Activated CD8-positive, alpha-beta memory T cell treated with anti-CD3 and anti-CD28 coated beads, Interleukin-2, amount 50 U/mL, for 48 hours (primary cell): ENCODE data around the gene EYS.
"Not testable (repeated sequence)": the region's sequence is repeated elsewhere in the genome, so short reads cannot be mapped to it uniquely, and the experiment has no call there.

ENCODE experiments used
- DNase-seq: peaks from one replicate; pipeline ENCODE4 v3.0.0-alpha.2; 2020

EYS gene

DNA sequence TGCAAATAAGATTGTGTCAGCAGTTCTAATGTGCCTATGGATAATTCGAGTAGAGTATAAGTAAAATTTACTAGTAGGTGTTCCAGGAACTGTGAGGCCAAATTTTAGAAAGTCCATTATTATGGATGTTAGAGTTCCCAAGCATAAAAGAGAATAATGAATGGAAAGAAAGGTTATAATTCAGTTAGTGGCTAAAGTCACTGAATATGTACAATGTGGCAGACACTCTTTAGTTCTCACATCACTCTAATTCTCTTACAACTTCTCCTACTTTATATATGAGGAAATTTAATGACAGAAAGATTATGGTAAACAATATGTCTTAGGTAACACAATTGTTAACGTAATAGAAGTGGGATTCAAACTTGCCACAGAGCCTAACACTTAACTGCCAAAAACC lies 75.3 kb downstream of the EYS start:
- DNase-seq, result no peak

DNA sequence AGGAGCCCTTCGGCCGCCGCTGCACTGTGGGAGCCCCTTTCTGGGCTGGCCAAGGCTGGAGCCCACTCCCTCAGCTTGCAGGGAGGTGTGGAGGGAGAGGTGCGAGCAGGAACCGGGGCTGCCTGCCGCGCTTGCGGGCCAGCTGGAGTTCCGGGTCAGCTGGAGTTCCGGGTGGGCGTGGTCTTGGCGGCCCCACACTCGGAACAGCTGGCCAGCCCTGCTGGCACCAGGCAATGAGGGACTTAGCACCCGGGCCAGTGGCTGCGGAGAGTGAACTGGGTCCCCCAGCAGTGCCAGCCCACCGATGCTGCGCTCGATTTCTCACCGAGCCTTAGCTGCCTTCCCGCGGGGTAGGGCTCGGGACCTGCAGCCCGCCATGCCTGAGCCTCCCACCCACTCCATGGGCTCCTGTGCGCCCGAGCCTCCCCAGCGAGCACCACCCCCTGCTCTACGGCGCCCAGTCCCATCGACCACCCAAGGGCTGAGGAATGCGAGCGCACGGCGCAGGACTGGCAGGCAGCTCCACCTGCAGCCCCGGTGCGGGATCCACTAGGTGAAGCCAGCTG lies 79.5 kb downstream of the EYS start:
- not testable (repeated sequence) for DNase-seq

DNA sequence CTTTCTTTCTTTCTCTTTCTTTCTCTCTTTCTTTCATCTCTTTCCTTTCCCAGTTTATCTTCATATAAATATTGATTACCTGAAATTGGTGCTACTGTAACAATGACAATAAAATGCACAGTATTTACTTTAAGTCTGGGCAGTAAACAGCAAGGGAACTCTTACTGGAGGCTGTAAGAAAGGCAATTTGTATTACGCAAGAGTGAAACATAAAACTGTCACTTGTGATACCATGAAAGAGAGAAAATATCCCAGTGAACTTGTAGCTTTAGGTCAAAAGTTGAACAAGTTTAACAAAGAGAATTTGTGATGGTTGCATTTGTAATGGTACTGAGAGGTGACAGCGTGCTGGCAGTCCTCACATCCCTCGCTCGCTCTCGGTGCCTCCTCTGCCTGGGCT lies 80.0 kb downstream of the EYS start:
- no peak for DNase-seq

DNA sequence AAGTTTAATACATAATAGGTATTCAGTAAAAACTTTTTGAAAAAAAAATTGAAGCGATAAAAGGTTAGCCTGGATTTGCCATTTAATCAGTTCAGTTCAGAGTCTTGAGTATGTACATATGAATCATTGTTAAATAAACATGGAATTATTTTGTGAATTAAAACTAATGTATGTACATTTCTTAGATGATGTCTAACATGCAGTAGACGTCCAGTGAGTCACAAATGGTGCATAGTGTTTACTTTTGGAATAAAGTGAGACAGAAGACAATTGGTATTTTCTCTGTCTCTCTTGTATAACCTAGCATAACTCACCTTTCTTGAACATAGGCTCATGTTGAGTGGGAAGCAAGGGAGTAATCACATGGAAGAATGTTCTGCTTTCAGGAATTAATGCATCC lies 83.5 kb downstream of the EYS start:
- DNase-seq, result no peak

DNA sequence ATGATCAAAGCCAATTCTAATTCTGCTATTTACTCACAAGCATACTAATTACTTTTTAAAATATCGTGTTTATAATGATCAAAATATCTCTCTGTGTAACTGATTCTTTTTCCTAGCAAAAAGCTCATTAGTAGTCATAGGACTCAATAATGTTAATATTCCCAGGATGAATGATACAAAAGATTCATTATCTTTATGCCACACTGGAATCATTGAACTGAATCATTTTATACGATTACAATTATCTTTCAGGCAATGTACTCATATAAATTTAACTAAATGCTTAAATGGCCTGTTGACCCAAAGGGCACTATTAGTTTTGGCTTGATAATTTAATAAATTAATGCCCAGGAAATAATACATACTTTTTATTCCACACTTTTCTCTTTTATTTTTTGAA lies 96.3 kb downstream of the EYS start:
- no peak for DNase-seq

DNA sequence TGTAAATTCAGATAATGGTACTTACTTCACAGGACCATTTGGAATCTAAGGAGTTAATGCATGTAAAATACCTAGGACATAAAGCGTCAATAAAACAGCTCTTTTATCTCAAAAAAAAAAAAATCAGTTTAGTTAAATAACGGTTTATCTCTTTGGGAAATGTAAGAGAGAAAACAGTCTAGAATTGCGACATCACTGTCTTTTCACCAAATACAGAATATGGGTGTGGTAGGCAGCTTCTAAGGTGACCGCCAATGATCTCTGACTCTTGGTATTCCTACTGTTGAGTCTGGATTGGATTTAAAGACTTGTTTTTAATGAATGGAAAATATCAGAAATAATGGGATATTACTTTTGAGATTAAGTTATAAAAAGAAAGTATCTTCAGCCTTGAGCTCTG lies 111.5 kb downstream of the EYS start:
- no peak for DNase-seq

DNA sequence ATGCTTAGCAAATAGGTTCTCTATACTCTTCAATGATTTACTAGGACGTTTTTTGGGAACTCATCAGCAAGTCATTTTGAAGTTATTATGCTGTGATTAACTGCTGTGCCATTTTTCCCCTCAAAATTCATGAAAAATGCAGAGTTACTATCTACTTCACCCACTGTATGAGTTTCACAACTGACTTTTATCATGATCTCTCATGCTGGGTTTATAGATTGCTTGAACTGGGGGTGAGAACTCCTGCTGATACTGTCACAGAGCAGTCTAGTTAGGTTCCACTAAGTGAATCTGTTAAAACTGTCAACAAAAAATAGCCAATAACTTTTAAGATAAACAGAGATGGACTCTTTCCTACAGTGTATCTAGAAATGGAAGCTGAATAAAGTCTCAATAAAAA lies 136.7 kb downstream of the EYS start:
- DNase-seq, result no peak

DNA sequence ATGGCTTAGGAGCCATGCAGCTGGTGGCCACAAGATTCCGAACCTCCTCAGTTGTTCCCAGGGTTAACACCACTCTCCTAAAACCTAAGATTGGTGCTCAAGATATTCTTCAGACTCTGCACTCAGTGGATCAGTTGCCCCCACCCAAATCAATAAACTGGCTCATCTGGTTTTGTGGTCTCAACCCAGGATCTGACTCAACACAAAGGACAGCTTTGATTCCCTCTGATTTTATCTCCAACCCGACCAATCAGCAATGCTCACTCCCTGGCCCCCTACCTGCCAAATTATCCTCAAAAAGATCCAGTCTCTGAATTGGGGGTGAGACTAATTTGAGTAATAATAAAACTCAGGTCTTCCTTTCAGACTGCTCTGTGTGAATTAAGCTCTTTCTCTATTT lies 137.5 kb downstream of the EYS start:
- no peak for DNase-seq

DNA sequence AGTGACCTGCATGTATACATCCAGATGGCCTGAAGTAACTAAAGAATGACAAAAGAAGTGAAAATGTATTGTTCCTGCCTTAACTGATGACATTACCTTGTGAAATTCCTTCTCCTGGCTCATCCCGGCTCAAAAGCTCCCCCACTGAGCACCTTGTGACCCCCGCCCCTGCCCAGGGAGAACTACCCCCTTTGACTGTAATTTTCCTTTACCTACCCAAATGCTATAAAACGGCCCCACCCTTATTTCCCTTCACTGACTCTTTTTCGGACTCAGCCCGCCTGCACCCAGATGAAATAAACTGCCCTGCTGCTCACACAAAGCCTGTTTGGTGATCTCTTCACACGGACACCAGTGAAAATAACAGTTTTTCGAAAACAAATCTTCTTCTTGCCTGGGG lies 138.0 kb downstream of the EYS start:
- not testable (repeated sequence) for DNase-seq

DNA sequence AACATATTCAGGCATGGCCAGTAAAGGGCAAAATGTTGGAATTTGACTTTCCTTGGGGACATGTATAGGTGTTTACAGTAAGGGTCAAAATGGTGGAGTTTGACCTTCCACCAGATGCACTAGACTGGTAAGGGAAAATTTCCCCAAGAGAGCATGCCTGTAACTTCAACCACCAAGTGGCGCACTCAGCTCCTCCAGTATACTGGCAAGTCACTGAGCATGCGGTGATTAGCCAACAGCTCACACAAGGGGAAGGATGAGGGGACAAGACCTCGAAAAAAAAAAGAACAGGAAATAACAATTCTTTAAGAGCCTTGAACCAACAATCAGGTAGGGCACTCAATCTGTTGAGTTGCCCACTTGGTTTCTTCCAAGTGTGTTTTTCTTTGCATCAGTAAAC lies 140.9 kb downstream of the EYS start:
- DNase-seq, result no peak

DNA sequence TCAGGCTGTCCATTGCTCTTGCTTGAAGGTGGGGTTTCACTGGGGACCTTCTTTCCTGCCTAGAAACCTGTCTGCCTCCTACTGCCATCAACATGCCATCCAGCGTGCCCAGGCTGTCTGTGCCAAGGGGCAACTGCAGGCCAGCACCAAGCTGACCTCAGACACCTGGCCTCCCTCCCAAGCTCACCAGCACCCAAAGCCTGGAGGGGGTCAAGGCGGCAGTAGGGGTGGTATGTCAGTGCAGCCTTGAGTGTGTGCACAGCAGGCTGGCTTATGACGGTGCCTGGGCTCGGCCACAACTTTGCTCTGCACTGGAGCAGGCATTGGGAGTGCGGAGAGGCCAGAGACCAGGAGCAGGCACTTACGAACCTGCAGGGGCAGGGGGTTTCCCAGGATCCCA lies 149.0 kb downstream of the EYS start:
- no peak for DNase-seq

DNA sequence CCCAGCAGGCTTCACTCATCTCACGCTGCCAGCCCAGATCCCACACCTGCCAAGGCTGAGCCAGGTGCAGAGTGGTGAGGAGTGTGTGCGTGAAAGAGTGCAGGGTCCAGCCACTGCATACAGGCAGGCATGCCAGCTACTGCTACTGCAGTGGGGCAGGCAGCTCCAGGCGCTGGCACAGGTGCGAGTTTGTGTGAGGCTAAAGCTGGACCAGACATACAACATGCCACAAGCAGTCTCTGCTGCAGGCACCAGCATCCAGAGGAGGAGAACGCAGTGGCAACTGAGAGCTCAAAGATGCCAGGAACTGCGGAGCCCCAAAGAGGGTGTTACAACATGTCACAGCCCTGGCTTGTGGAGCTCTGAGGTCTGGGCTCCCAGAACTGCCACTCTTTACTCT lies 149.8 kb downstream of the EYS start:
- DNase-seq, result no peak

DNA sequence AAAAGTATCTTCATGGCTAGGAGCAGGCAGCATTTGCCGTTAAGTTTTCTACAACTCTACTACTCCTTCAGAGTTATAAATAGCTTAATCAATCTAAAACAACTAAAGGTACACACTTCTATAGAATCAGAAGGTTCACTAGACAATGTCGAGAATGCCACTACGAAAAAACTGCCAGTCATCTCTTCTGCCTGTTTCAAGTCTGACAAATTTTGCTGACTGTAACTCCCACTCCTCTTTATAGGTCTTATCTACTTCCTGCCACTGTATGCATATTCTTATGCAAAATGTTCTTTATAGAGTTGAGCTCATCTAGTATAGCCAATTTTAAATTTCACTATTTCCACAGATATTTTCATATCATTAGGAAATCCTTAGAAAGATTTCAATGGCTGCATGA lies 160.1 kb downstream of the EYS start:
- no peak for DNase-seq

DNA sequence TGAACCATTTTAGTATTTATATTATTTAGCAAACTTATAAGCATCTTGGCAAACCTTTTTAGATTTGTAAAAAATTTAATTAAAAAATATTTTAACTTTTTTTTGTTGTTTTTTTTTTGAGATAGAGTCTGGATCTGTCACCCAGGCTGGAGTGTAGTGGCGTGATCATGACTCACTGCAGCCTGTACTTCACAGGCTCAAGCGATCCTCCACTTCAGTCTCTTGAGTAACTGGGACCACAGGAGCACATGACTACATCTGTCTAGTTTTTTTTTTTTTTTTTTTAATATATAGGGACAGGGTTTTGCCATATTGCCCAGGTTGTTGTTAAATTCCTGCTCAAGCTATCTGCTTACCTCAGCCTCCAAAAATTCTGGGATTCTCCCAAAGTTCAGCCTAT lies 161.1 kb downstream of the EYS start:
- no peak for DNase-seq

DNA sequence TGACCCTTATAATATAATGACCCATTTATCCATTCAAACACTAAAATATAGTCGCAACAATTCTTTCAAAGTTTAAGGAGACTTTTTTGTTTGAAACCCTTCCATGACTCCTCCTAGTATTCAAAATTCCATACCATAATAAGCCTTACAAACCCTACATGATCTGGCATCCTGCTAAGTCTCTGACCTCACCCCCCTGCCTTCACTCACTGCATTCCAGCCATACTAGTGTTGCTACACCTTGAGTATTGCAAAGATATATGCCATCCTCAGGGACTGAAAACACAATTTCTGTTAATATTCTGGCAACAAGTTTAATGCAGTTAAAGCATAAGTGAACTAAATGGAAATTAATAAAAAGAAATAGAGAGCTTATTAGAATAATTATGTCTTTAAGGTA lies 168.4 kb downstream of the EYS start:
- DNase-seq, result no peak

DNA sequence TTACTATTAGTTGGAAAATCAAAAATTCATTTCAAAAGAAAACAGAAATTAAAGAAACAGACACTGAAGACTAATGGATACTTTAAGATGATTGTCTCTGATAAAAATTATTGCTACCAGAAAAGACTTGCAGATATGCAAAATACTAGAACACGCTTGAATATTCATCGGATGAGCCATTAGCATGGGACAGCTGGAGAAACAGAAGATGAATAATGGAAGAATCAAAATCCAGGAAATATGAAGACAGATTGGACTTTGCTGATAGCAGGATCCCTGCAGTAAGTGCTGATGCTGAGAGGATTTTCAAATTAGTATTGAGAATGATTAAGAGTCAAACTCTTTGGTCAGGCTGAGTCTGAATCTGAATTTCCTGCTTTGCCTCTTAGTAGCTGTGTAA lies 169.4 kb downstream of the EYS start:
- DNase-seq, result no peak

DNA sequence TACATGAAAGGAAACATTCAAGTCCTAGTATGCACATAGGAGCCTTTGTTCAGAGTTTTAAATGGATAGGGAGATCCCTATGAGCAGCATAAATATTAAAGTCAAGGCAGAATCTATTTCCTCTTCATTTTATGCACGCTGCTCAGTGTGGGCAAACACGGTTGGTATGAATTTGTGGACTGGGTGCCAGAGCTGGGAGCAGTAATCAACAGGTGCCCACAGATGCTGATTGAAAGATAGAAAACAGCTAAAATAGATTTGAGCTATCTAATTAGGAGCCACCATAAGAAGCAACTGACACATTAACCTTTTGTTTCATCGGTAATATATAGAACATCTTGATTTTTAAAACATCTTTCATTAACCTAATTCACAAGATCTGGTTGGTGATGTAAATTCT lies 175.5 kb downstream of the EYS start:
- no peak for DNase-seq

DNA sequence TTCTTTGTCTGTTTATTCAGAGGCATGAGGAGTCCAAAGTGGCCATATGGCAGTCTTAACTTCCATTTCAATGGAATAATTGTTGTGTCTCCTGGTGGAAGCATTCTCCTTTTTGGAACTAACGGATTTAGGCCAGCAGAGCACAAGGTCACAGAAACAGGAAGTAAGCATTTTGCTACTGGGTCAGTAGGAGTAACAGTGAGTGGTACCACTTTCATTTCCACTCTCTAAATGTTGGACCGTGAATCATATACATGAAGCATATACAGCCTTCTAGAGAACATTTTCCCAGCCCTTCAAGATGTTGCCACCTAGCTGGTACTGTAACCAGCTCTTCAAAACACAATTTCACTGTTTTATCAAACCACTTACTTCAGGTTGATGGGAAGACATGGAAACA lies 182.8 kb downstream of the EYS start:
- DNase-seq, result no peak

DNA sequence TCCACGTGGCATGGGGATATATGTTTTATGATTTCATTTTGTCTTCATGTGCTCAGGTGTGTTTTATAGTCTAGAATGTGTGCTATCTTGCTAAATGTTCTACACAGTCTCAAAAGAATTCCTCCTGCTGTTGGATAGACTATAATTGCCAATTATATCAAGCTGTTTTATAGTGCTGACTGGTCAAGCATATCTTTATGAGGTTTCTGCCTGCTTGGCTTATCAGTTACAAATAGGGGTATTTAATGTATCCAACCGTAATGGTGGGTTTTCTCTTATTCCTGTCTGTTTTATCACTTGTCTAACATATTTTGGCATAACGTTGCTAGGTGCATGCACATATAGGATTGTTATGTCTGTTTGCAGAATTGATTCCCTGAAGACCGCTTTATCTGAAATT lies 201.3 kb downstream of the EYS start:
- DNase-seq, result no peak

DNA sequence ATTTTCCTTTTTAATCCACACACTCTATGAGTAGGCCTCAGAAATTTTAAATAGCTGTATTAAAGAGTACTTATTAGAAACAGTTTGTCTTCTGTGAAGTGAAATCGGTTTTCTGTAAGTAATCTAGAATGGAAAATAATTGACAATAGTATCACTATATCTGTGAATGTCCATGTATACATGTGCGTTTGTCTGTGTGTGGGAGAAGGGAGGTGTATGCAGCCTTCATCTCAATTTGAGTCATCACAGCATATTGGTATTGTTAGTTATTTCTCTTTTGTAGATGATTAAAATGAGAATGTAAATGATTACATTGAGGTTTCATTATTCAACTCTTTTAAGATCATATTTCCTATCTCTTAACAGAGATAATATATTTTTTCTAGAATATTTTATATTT lies 206.0 kb downstream of the EYS start:
- DNase-seq, result no peak

DNA sequence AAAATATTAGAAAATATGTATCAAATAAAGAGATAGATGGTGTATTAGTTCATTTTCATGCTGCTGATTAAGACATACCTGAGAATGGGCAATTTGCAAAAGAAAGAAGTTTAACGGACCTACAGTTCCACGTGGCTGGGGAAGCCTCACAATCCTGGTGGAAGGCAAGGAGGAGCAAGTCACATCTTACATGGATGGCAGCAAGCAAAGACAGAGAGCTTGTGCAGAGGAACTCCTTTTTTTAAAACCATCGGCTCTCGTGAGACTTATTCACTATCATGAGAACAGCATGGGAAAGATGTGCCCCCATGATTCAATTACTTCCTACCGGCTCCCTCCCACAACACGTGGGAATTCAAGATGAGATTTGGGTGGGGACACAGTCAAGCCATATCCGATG lies 223.4 kb downstream of the EYS start:
- DNase-seq, result not testable (repeated sequence)

DNA sequence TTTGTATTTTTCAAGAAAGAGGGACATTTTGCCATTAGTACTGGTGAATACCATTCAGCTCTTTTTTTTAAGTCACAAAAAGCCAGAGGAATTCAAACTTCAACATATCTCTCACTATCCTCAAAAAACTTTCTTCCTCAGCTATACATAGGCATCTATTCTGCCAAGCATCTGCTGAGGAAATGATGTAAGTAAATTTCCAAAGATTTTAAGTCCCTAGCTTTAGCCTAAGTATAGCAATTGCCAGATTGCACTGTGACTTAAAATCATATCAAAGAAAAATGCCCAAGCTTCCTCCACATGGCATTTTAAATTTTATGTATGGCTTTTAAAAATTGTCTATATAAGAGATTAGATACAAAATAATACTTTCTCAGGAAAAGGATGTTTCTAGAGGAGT lies 237.4 kb downstream of the EYS start:
- no peak for DNase-seq

DNA sequence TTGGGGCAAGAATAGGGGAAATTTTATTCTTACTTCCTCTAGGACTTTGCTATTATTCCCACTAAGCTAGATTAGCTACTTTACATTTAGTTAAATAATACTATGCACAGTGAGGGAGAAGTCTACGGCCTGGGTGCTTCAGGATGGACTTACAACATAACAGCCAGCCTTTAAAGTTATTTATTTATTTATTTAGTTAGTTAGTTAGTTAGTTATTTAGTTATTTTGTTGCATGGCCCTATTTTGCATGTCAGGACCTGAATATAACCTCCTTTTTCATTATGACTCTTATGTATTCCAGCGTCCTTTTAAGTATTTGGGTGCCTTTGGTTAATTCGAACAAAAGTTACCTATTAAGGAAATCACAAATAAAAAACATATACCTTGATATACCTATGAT lies 238.7 kb downstream of the EYS start:
- no peak for DNase-seq

DNA sequence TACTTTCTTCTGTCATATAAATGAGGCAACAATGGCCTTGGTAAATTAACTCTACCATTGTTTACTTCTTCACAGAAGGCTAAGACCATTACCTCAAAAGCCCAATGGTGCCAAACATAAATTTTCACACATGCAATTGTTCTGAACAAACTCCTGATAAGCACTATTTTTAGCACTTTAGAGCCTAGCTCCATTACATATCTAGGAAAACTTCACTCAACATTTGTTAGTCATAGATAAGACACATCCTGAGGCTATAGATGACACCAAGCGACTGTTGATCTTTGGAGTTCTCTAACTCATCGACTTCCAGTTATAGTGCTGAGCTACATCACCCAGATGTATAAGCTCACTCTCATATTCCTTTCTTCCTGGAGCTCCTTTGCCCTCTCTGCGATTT lies 245.9 kb downstream of the EYS start:
- DNase-seq, result no peak

DNA sequence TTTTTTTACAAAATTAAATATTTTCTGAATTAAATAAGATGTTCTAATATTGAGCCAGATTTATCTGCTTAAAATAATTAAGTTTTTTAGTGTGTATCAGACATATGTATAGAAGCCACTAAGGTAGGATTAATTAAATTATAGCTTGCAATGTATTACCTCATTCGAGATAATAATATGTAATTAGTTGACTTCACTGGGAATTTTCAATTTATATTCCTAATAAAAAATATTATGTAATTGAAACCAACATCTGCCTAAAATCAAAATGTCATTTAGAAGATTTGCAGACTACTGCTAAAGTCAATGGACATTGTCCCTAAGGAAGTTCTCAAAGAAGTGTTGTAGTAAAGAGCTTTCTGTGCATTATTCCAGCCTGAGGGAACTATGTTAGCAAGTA lies 254.7 kb downstream of the EYS start:
- no peak for DNase-seq

DNA sequence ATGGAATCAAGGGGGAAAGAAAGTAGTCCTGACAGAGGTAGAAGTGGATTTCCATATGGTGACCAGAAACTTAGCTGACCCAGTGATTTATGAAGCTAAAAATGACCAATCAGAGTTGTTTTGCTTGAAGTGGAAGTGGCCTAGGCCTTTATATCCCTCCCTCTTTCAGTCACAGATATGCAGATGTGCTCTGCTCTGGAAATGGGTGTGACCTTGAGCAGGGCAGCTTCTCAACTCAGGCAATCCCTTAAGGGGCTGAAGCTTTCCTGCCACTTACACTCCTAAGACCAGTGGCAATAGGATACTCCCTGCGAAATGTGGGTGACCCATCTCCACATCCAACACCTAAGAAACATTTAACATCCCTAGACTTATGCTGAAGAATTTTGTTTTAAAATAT lies 256.6 kb downstream of the EYS start:
- DNase-seq, result no peak
